Ishikawa (cell line): ENCODE data around the gene MYO1E.

Experiments
- CEBPB ChIP-seq: IDR thresholded peaks from 2 replicates; pipeline ENCODE4 v1.6.1; 2012
- CREB1 ChIP-seq: IDR thresholded peaks from 2 replicates; pipeline ENCODE4 v1.6.1; 2012; ENCODE audit warnings: low read depth
- EGR1 ChIP-seq: IDR thresholded peaks from 2 replicates; pipeline ENCODE4 v1.6.1; 2012
- EP300 ChIP-seq: IDR thresholded peaks from 2 replicates; pipeline ENCODE4 v1.6.1; 2012; ENCODE audit warnings: borderline replicate concordance
- FOXM1 ChIP-seq: IDR thresholded peaks from 2 replicates; pipeline ENCODE4 v1.6.1; 2012; ENCODE audit warnings: low read depth, borderline replicate concordance
- NFIC ChIP-seq: IDR thresholded peaks from 2 replicates; pipeline ENCODE4 v1.6.1; 2012
- RAD21 ChIP-seq: IDR thresholded peaks from 2 replicates; pipeline ENCODE4 v1.6.1; 2012; ENCODE audit warnings: low read depth
- REST ChIP-seq: IDR thresholded peaks from 2 replicates; pipeline ENCODE4 v1.6.1; 2012; ENCODE audit warnings: low read depth, mild to moderate bottlenecking
- TAF1 ChIP-seq: IDR thresholded peaks from 2 replicates; pipeline ENCODE4 v1.6.1; 2012; ENCODE audit warnings: low read depth, mild to moderate bottlenecking
- TCF12 ChIP-seq: IDR thresholded peaks from 2 replicates; pipeline ENCODE4 v1.6.1; 2012; ENCODE audit warnings: low read depth
- TEAD4 ChIP-seq: IDR thresholded peaks from 2 replicates; pipeline ENCODE4 v1.6.1; 2012
- USF1 ChIP-seq: IDR thresholded peaks from 2 replicates; pipeline ENCODE4 v1.6.1; 2012
- YY1 ChIP-seq: IDR thresholded peaks from 2 replicates; pipeline ENCODE4 v1.6.1; 2012; ENCODE audit warnings: low read depth
- ZBTB7A ChIP-seq: IDR thresholded peaks from 2 replicates; pipeline ENCODE4 v1.6.1; 2012; ENCODE audit warnings: low read depth
- TF ChIP-seq, protein P1 (sequence below): IDR thresholded peaks from 2 replicates; pipeline ENCODE4 v1.6.1; 2012

MYO1E gene

DNA sequence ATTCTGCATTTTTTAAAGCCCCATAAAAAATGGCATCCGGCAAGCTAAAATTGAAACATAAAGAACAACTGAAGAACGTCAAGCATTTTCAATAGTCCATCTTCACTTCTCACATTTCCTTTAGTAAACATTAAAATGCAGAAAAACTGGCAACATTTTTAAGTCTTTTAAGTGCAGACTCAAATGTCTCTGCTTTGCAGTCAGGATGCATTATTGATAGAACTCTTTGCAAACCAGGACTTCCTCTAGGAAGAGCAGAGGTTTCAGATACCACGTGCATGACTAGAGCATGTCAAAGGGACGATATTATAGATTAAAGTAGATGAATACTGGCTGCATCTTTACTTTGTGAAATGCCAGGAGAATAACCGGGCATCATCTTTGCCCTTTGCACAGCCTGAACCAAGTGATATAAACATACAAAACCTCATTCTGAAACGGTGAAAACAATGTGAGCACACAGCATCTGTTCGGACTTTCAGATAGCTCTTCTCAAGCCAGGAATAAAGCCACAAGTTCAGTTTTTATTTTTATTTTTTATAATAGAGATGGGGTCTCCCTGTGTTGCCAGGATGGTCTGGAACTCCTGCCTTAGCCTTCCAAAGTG, 101.0 kb downstream of the MYO1E start:
- TF ChIP-seq ZBTB7A (no peak), CREB1 (no peak), YY1 (no peak), FOXM1 (no peak), NFIC (no peak), TCF12 (no peak), EP300 (no peak), TAF1 (no peak), EGR1 (no peak), TEAD4 (no peak), USF1 (no peak)

DNA sequence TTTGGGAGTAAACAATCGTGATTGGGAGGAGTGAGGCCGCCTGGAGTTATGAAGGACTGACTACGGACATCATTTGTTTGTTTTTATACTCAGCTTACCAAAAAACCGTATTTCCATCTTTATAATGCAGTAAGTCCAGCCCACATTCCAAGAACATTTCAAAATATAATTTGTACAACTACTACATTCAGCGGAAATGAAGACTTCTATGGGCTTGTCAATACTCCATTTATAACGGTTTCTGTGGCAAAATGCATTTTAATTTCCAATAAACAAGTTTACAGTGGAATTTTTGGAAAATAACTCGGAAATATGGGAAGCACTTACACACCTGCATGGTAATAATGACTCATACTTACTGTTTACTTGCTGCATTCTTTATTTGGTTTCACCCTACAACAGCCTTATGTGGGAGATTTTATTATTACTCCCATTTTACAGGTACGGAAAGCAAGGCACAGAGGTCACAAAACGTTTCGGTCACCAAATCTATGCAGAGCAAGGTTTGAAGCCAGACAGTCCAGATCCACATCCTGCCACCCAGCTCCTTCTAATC, 103.7 kb downstream of the MYO1E start:
- no peak for TF ChIP-seq RAD21
- TF ChIP-seq TCF12 = no peak
- no peak for TF ChIP-seq USF1
- no peak for TF ChIP-seq REST
- TF ChIP-seq EP300 = no peak
- TF ChIP-seq TAF1 = no peak
- no peak for TF ChIP-seq CEBPB
- TF ChIP-seq, protein P1, sequence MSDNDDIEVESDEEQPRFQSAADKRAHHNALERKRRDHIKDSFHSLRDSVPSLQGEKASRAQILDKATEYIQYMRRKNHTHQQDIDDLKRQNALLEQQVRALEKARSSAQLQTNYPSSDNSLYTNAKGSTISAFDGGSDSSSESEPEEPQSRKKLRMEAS = no peak
- TF ChIP-seq YY1 = no peak
- no peak for TF ChIP-seq EGR1
- no peak for TF ChIP-seq ZBTB7A
- TF ChIP-seq TEAD4 = no peak
- TF ChIP-seq CREB1 = no peak
- no peak for TF ChIP-seq FOXM1
- TF ChIP-seq NFIC = no peak

- TF ChIP-seq CEBPB = no peak
- no peak for TF ChIP-seq RAD21
- no peak for TF ChIP-seq YY1
- no peak for TF ChIP-seq CREB1
- TF ChIP-seq NFIC = no peak
- no peak for TF ChIP-seq REST
- TF ChIP-seq TAF1 = no peak
- TF ChIP-seq ZBTB7A = no peak
- no peak for TF ChIP-seq FOXM1
These were observed 104.4 kb downstream of the MYO1E start for GRCh38 chr15:59268168-59268851.

GRCh38 chr15:59266028-59266427, 106.6 kb downstream of the MYO1E start:
- TF ChIP-seq CEBPB (peak; percentile 31), ZBTB7A (no peak)

- TF ChIP-seq USF1 (no peak), FOXM1 (no peak), TEAD4 (no peak), REST (no peak), CREB1 (no peak), EGR1 (no peak), RAD21 (no peak), TCF12 (no peak)
- TF ChIP-seq, protein P1 = no peak
These were observed 110.4 kb downstream of the MYO1E start for GRCh38 chr15:59262316-59262715.
